ENCODE data around the gene RGS1.

- TF ChIP-seq EZH2phosphoT487 (IDR thresholded peaks at IDR 0.05; ENCODE audit: insufficient read depth, low read depth) (no peak), EZH2 (IDR thresholded peaks at IDR 0.05; ENCODE audit: insufficient read depth, poor library complexity, severe bottlenecking) (no peak)
Observed at GRCh38 chr1:192628396-192629057, 53.0 kb downstream of the RGS1 start.
